Measurements from ENCODE around the gene PIGL. TPM values are rescaled to one million over a fixed set of nuclear protein-coding genes. Genes with fewer than 3 reads are reported as not detected.
"Not testable (repeated sequence)": the region's sequence is repeated elsewhere in the genome, so short reads cannot be mapped to it uniquely, and the experiment has no call there.

Gene PIGL
- total RNA-seq, 1 donor from 2014 or later = 31.1 TPM

DNA sequence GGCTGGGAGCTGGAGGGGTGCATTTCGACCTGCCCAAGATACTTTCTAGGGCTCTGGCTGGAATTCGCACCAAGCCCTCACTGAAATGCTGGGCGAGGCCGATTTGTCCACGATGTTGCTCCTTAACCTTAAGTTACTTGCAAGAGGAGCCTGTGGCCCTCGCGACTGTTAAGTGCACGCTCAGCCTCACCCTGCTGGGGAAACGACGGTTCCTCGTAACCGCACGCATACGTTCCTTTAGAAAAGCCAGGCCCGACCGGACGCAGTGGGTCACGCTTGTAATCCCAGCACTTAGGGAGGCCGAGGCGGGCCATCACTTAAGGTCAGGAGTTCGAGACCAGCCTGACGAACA lies 1.1 kb upstream of the PIGL start:
- no peaks in the 10 kb centered on the region for H3K27me3 ChIP-seq (ENCODE audit: control insufficient read depth, insufficient read depth, low read length)
- H3K4me3 ChIP-seq (ENCODE audit: low read depth, low read length) = peak overlapping the region; percentile 79
- no peak for FAIRE-seq
- H3K36me3 ChIP-seq (ENCODE audit: control insufficient read depth, insufficient read depth, low read length) = no peaks in the 10 kb centered on the region
- DNase-seq (ENCODE audit: low read depth) = peak; percentile 29
- no peak for TF ChIP-seq CTCF (IDR thresholded peaks at IDR 0.05; ENCODE audit: insufficient read depth, low read length, severe bottlenecking)

GRCh38 chr17:16216341-16217001 lies 539 bp upstream of the PIGL start:
- FAIRE-seq; H3K27me3 ChIP-seq (ENCODE audit: control insufficient read depth, insufficient read depth, low read length); H3K36me3 ChIP-seq (ENCODE audit: control insufficient read depth, insufficient read depth, low read length); DNase-seq (ENCODE audit: low read depth): not testable (repeated sequence)
- peak overlapping the region; percentile 79 for H3K4me3 ChIP-seq (ENCODE audit: low read depth, low read length)

DNA sequence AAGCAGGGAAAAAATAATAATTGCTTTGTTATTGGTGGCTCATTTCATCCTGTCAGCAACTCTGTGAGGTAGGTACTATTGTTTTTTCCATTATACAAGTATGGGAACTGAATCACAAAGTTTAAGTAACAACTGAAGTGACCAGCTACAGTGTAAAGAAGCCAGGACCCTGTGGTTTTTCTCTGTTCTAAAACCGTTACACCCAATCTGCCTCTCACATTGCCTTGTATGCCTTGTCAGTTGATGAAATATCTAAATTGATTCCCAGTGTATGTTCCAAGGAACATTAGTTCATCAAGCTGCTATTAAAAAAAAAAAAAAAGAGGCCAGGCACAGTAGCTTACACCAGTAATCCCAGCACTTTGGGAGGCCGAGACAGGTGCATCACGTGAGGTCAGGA lies 5.4 kb downstream of the PIGL start:
- no peak for TF ChIP-seq CTCF (IDR thresholded peaks at IDR 0.05; ENCODE audit: insufficient read depth, low read length, severe bottlenecking)
- FAIRE-seq = no peak
- Histone ChIP-seq H3K4me3 (ENCODE audit: low read depth, low read length) (no peak overlapping the region), H3K36me3 (ENCODE audit: control insufficient read depth, insufficient read depth, low read length) (no peaks in the 10 kb centered on the region), H3K27me3 (ENCODE audit: control insufficient read depth, insufficient read depth, low read length) (no peaks in the 10 kb centered on the region)
- no peak for DNase-seq (ENCODE audit: low read depth)

GRCh38 chr17:16229912-16230561 lies 13.0 kb downstream of the PIGL start:
- H3K36me3 ChIP-seq (ENCODE audit: control insufficient read depth, insufficient read depth, low read length); FAIRE-seq; H3K4me3 ChIP-seq (ENCODE audit: low read depth, low read length); DNase-seq (ENCODE audit: low read depth); H3K27me3 ChIP-seq (ENCODE audit: control insufficient read depth, insufficient read depth, low read length): not testable (repeated sequence)

GRCh38 chr17:16232391-16232790 lies 15.4 kb downstream of the PIGL start:
- no peaks in the 10 kb centered on the region for H3K27me3 ChIP-seq (ENCODE audit: control insufficient read depth, insufficient read depth, low read length)
- DNase-seq (ENCODE audit: low read depth) (no peak), FAIRE-seq (no peak)
- H3K36me3 ChIP-seq (ENCODE audit: control insufficient read depth, insufficient read depth, low read length) = no peaks in the 10 kb centered on the region
- TF ChIP-seq CTCF (IDR thresholded peaks at IDR 0.05; ENCODE audit: insufficient read depth, low read length, severe bottlenecking) = no peak
- no peak overlapping the region for H3K4me3 ChIP-seq (ENCODE audit: low read depth, low read length)

DNA sequence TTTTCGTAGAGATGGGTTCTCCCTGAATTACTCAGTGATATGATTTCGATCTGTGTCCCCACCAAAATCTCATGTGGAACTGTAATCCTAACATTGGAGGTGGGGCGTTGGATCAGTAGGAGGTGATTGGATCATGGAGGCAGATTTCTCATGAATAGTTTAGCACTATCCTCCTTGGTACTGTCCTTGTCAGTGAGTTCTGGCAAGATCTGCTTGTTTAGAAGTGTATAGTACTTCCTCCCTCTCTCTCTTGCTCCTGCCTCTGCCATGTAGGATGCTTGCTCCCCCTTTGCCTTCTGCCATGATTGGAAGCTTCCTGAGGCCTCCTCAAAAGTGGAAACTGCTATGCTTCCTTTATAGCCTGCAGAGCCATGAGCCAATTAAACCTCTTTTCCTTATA lies 22.9 kb downstream of the PIGL start:
- DNase-seq (ENCODE audit: low read depth) (no peak), FAIRE-seq (no peak)
- H3K36me3 ChIP-seq (ENCODE audit: control insufficient read depth, insufficient read depth, low read length) = no peaks in the 10 kb centered on the region

More for the DNA sequence above, 22.9 kb downstream of the PIGL start:
- no peak overlapping the region for H3K4me3 ChIP-seq (ENCODE audit: low read depth, low read length)
- no peak for TF ChIP-seq CTCF (IDR thresholded peaks at IDR 0.05; ENCODE audit: insufficient read depth, low read length, severe bottlenecking)
- no peaks in the 10 kb centered on the region for H3K27me3 ChIP-seq (ENCODE audit: control insufficient read depth, insufficient read depth, low read length)
